ENCODE results near the gene PPP2R2C.

PPP2R2C gene

DNA sequence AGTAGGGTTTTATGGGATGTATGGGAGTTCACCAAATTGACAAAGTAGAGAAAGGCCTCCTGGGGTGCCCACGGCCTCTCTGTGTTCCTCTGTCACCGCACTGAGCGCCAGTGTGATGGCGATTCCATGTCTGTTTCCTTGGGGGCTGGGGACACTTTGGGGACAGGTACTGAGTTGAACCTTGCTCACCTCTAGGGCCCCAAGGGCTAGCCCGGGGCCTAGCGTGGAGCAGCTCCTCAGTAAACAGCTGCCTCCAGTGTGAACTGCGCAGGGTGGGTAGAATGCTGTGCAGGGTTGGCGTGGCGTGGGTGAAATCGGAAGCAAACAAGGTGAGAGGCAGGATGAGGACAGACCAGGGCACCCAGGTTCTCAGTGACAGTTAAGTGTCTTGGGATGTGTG is 97.8 kb downstream of the PPP2R2C start:
- H3K79me1 ChIP-seq (ENCODE audit: low read depth, low read length), result no peaks in the 10 kb centered on the region
- no peak overlapping the region for H3K4me2 ChIP-seq (ENCODE audit: insufficient read depth, low read length, poor library complexity, severe bottlenecking)
- H3K9ac ChIP-seq (ENCODE audit: low read depth, low read length, poor library complexity), result no peak overlapping the region
- H2AK5ac ChIP-seq (ENCODE audit: low read depth, low read length), result peak overlapping the region; percentile 15
- H3K27ac ChIP-seq (replicated peaks; ENCODE audit: low read length), result no peak overlapping the region
- peaks cover 0 to 46% (median 0%) of the 10 kb centered on the region in 3 experiments for H3K27me3 ChIP-seq (ENCODE audit: control insufficient read depth in 3 of 3, insufficient read depth in 3 of 3, low read depth in 1 of 3, low read length in 3 of 3)
- WGBS, 2 donors (ENCODE audit: extremely low coverage in 2 of 2, insufficient read length in 2 of 2, insufficient replicate concordance in 1 of 2), result no CpG with 5 or more reads among the region's 10 CpGs
- peaks cover 0 to 15% of the 10 kb centered on the region in 2 donors for H3K4me1 ChIP-seq (ENCODE audit: control insufficient read depth in 2 of 2, insufficient read depth in 1 of 2, low read depth in 1 of 2, low read length in 2 of 2)
- H2BK15ac ChIP-seq (ENCODE audit: low read length), result no peak overlapping the region
- no peak overlapping the region for H2AFZ ChIP-seq (ENCODE audit: low read length)
- no peak overlapping the region for H4K8ac ChIP-seq (ENCODE audit: low read depth, low read length)
- H2BK5ac ChIP-seq (ENCODE audit: low read length), result no peak overlapping the region
- H2BK120ac ChIP-seq (ENCODE audit: low read depth, low read length), result no peak overlapping the region
- no peak overlapping the region for H3K23ac ChIP-seq (ENCODE audit: low read depth, low read length, poor library complexity)
- no peak for DNase-seq (ENCODE audit: low spot score)
- H3K36me3 ChIP-seq (replicated peaks in 1 of 2; ENCODE audit: control insufficient read depth in 2 of 2, insufficient read depth in 2 of 2, low read length in 2 of 2), result no peaks in the 10 kb centered on the region
- H3K4me3 ChIP-seq (ENCODE audit: low read length in 2 of 2), result no peak overlapping the region
- H4K91ac ChIP-seq (ENCODE audit: low read depth, low read length, poor library complexity), result no peak overlapping the region
- H3K9me3 ChIP-seq (replicated peaks in 1 of 2; ENCODE audit: control insufficient read depth in 2 of 2, insufficient read depth in 1 of 2, low read depth in 1 of 2, low read length in 2 of 2), result peaks cover 0 to 1% of the 10 kb centered on the region in 2 donors
- H3K14ac ChIP-seq (ENCODE audit: low read length), result no peak overlapping the region
- peak overlapping the region; percentile 29 for H3K18ac ChIP-seq (ENCODE audit: low read length)
- no peak overlapping the region for H3K4ac ChIP-seq (ENCODE audit: low read length)
- H2BK12ac ChIP-seq (ENCODE audit: low read length), result no peak overlapping the region

- no peak overlapping the region for H3K4me2 ChIP-seq (ENCODE audit: insufficient read depth, low read length, poor library complexity, severe bottlenecking)
- peaks cover 0 to 1% of the 10 kb centered on the region in 2 donors for H3K9me3 ChIP-seq (replicated peaks in 1 of 2; ENCODE audit: control insufficient read depth in 2 of 2, insufficient read depth in 1 of 2, low read depth in 1 of 2, low read length in 2 of 2)
- no peak overlapping the region for H3K27ac ChIP-seq (replicated peaks; ENCODE audit: low read length)
- no peak for DNase-seq (ENCODE audit: low spot score)
- H3K4ac ChIP-seq (ENCODE audit: low read length), result no peak overlapping the region
- no peak overlapping the region for H3K18ac ChIP-seq (ENCODE audit: low read length)
- H3K36me3 ChIP-seq (replicated peaks in 1 of 2; ENCODE audit: control insufficient read depth in 2 of 2, insufficient read depth in 2 of 2, low read length in 2 of 2), result no peaks in the 10 kb centered on the region
- no peak overlapping the region for H2BK12ac ChIP-seq (ENCODE audit: low read length)
- WGBS, 2 donors (ENCODE audit: extremely low coverage in 2 of 2, insufficient read length in 2 of 2, insufficient replicate concordance in 1 of 2), result no CpG with 5 or more reads among the region's 12 CpGs
- H3K9ac ChIP-seq (ENCODE audit: low read depth, low read length, poor library complexity), result peak overlapping the region; percentile 78
- no peak overlapping the region for H2BK15ac ChIP-seq (ENCODE audit: low read length)
- H3K79me1 ChIP-seq (ENCODE audit: low read depth, low read length), result no peaks in the 10 kb centered on the region
- no peak overlapping the region for H2AFZ ChIP-seq (ENCODE audit: low read length)
- H3K23ac ChIP-seq (ENCODE audit: low read depth, low read length, poor library complexity), result no peak overlapping the region
- H4K8ac ChIP-seq (ENCODE audit: low read depth, low read length), result no peak overlapping the region
- no peak overlapping the region for H2BK120ac ChIP-seq (ENCODE audit: low read depth, low read length)
- H3K27me3 ChIP-seq (ENCODE audit: control insufficient read depth in 3 of 3, insufficient read depth in 3 of 3, low read depth in 1 of 3, low read length in 3 of 3), result peaks cover 0 to 47% (median 0%) of the 10 kb centered on the region in 3 experiments
- H4K91ac ChIP-seq (ENCODE audit: low read depth, low read length, poor library complexity), result no peak overlapping the region
- H3K14ac ChIP-seq (ENCODE audit: low read length), result no peak overlapping the region
- H3K4me1 ChIP-seq (ENCODE audit: control insufficient read depth in 2 of 2, insufficient read depth in 1 of 2, low read depth in 1 of 2, low read length in 2 of 2), result peaks cover 0 to 12% of the 10 kb centered on the region in 2 donors
- no peak overlapping the region for H2BK5ac ChIP-seq (ENCODE audit: low read length)
- H3K4me3 ChIP-seq (ENCODE audit: low read length in 2 of 2), result no peak overlapping the region
- no peak overlapping the region for H2AK5ac ChIP-seq (ENCODE audit: low read depth, low read length)
Measured at GRCh38 chr4:6373541-6374410, 98.6 kb downstream of the PPP2R2C start.

DNA sequence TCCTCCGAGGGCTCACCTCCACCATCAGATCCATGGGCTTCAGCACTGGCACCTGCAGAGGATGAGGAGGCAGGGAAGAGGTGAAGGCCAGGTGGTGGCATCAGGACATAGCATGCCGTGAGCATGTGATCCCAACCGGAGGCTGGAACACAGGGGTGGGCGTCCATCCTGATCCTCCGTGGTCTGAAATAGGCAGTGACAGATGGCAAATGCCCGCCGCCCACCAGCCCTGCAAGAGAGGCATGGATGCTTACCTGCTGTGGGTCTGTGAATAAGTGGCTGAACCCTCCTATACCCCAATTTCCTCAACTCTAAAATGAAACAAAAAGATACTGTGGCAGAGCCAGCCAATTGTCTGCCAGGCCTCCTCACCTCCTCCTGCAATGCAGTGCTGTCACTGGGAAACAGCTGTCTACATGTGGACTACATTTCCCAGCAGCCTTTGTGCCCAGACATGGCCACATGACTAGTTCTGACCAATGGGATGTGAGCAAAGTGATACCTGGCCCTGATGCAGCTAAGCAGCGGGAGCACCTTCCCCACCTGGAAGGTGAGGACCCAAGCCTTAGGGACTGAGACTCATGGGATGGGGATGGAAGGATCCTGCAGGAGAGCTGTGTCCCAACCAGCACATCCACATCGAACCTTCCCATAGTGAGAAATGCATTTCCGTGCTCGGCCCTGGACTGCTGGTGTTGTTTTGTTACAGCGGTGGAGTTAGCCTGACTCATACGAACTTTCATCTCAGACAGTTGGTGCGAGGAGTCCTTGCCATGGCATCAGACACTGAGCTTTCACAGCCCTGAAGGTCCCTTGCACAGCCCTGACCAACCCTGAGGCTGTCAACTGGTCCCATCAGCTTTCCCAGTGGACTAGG is 99.5 kb downstream of the PPP2R2C start:
- Histone ChIP-seq H2AFZ (ENCODE audit: low read length) (no peak overlapping the region), H4K8ac (ENCODE audit: low read depth, low read length) (no peak overlapping the region), H3K4me3 (ENCODE audit: low read length in 2 of 2) (no peak overlapping the region), H4K91ac (ENCODE audit: low read depth, low read length, poor library complexity) (no peak overlapping the region), H3K9me3 (replicated peaks in 1 of 2; ENCODE audit: control insufficient read depth in 2 of 2, insufficient read depth in 1 of 2, low read depth in 1 of 2, low read length in 2 of 2) (peaks cover 0 to 1% of the 10 kb centered on the region in 2 donors), H3K18ac (ENCODE audit: low read length) (no peak overlapping the region), H3K4me2 (ENCODE audit: insufficient read depth, low read length, poor library complexity, severe bottlenecking) (no peak overlapping the region), H2BK5ac (ENCODE audit: low read length) (no peak overlapping the region), H3K9ac (ENCODE audit: low read depth, low read length, poor library complexity) (peak overlapping the region; percentile 27), H2BK120ac (ENCODE audit: low read depth, low read length) (peak overlapping the region; percentile 50), H2AK5ac (ENCODE audit: low read depth, low read length) (peak overlapping the region; percentile 81), H3K4ac (ENCODE audit: low read length) (no peak overlapping the region), H3K27ac (replicated peaks; ENCODE audit: low read length) (no peak overlapping the region), H2BK12ac (ENCODE audit: low read length) (no peak overlapping the region), H3K36me3 (replicated peaks in 1 of 2; ENCODE audit: control insufficient read depth in 2 of 2, insufficient read depth in 2 of 2, low read length in 2 of 2) (no peaks in the 10 kb centered on the region), H3K27me3 (ENCODE audit: control insufficient read depth in 3 of 3, insufficient read depth in 3 of 3, low read depth in 1 of 3, low read length in 3 of 3) (peaks cover 0 to 52% (median 0%) of the 10 kb centered on the region in 3 experiments), H3K14ac (ENCODE audit: low read length) (no peak overlapping the region), H3K23ac (ENCODE audit: low read depth, low read length, poor library complexity) (peak overlapping the region; percentile 39), H3K4me1 (ENCODE audit: control insufficient read depth in 2 of 2, insufficient read depth in 1 of 2, low read depth in 1 of 2, low read length in 2 of 2) (peaks cover 0 to 7% of the 10 kb centered on the region in 2 donors), H3K79me1 (ENCODE audit: low read depth, low read length) (no peaks in the 10 kb centered on the region), H2BK15ac (ENCODE audit: low read length) (peak overlapping the region; percentile 62)
- peak; percentile 17 for DNase-seq (ENCODE audit: low spot score)
- no CpG with 5 or more reads among the region's 14 CpGs for WGBS, 2 donors (ENCODE audit: extremely low coverage in 2 of 2, insufficient read length in 2 of 2, insufficient replicate concordance in 1 of 2)

DNA sequence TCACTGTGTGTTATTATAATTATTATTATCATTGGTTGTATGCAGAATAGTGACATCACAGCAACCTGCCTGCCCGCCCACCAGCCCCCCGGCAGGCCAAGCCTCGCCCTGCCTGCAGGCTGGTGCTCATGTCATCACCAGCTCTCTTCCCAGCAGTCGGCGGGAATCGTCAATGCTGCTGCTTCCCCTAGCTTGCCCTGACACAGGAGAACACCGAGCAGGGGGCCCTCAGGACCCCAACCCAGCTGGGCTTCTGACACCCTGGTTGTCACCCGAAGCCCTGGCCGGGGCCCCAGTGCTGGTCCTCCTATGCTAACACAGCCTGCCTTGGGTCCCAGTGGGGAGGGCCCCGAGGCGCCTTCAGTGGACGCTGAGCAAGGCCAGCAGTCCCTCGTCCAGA is 100.6 kb downstream of the PPP2R2C start:
- Histone ChIP-seq H3K79me1 (ENCODE audit: low read depth, low read length) (no peaks in the 10 kb centered on the region), H2AFZ (ENCODE audit: low read length) (no peak overlapping the region), H3K4ac (ENCODE audit: low read length) (no peak overlapping the region), H3K36me3 (replicated peaks in 1 of 2; ENCODE audit: control insufficient read depth in 2 of 2, insufficient read depth in 2 of 2, low read length in 2 of 2) (no peaks in the 10 kb centered on the region), H3K4me2 (ENCODE audit: insufficient read depth, low read length, poor library complexity, severe bottlenecking) (no peak overlapping the region), H4K8ac (ENCODE audit: low read depth, low read length) (no peak overlapping the region), H2BK5ac (ENCODE audit: low read length) (no peak overlapping the region), H4K91ac (ENCODE audit: low read depth, low read length, poor library complexity) (no peak overlapping the region), H3K18ac (ENCODE audit: low read length) (no peak overlapping the region), H3K27me3 (ENCODE audit: control insufficient read depth in 3 of 3, insufficient read depth in 3 of 3, low read depth in 1 of 3, low read length in 3 of 3) (peaks cover 0 to 61% (median 0%) of the 10 kb centered on the region in 3 experiments), H3K9ac (ENCODE audit: low read depth, low read length, poor library complexity) (no peak overlapping the region), H2AK5ac (ENCODE audit: low read depth, low read length) (peak overlapping the region; percentile 81), H3K23ac (ENCODE audit: low read depth, low read length, poor library complexity) (no peak overlapping the region), H2BK15ac (ENCODE audit: low read length) (no peak overlapping the region), H2BK120ac (ENCODE audit: low read depth, low read length) (peak overlapping the region; percentile 50), H3K4me3 (ENCODE audit: low read length in 2 of 2) (no peak overlapping the region), H3K9me3 (replicated peaks in 1 of 2; ENCODE audit: control insufficient read depth in 2 of 2, insufficient read depth in 1 of 2, low read depth in 1 of 2, low read length in 2 of 2) (peaks cover 0 to 1% of the 10 kb centered on the region in 2 donors), H3K14ac (ENCODE audit: low read length) (peak overlapping the region; percentile 60), H3K4me1 (ENCODE audit: control insufficient read depth in 2 of 2, insufficient read depth in 1 of 2, low read depth in 1 of 2, low read length in 2 of 2) (peaks cover 0 to 6% of the 10 kb centered on the region in 2 donors), H3K27ac (replicated peaks; ENCODE audit: low read length) (no peak overlapping the region), H2BK12ac (ENCODE audit: low read length) (no peak overlapping the region)
- DNase-seq (ENCODE audit: low spot score), result no peak
- WGBS, 2 donors (ENCODE audit: extremely low coverage in 2 of 2, insufficient read length in 2 of 2, insufficient replicate concordance in 1 of 2), result no CpG with 5 or more reads among the region's 13 CpGs

Data from neuronal stem cell (in vitro differentiated cells).